ENCODE measurements around the gene PIP4K2A.
"Not testable (repeated sequence)": the region's sequence is repeated elsewhere in the genome, so short reads cannot be mapped to it uniquely, and the experiment has no call there.

PIP4K2A gene

GRCh38 chr10:22718659-22719058 is 4.3 kb upstream of the PIP4K2A start:
- DNase-seq, result not testable (repeated sequence)

GRCh38 chr10:22717728-22718127 is 3.4 kb upstream of the PIP4K2A start:
- DNase-seq, result no peak

GRCh38 chr10:22716943-22717342 is 2.6 kb upstream of the PIP4K2A start:
- no peak for DNase-seq

- DNase-seq, result no peak
Observed at GRCh38 chr10:22715290-22715625, 880 bp upstream of the PIP4K2A start.

GRCh38 chr10:22713853-22714478 is 412 bp downstream of the PIP4K2A start:
- peak; percentile 3 for DNase-seq

GRCh38 chr10:22712956-22713852 is 1.2 kb downstream of the PIP4K2A start:
- no peak for DNase-seq

GRCh38 chr10:22712211-22712955 is 2.0 kb downstream of the PIP4K2A start:
- no peak for DNase-seq

GRCh38 chr10:22711373-22711772 is 3.0 kb downstream of the PIP4K2A start:
- DNase-seq, result no peak

- DNase-seq, result no peak
Observed at GRCh38 chr10:22710139-22710745, 4.1 kb downstream of the PIP4K2A start.

GRCh38 chr10:22708772-22709171 is 5.6 kb downstream of the PIP4K2A start:
- no peak for DNase-seq

GRCh38 chr10:22705527-22705926 is 8.9 kb downstream of the PIP4K2A start:
- DNase-seq, result no peak

GRCh38 chr10:22704942-22705341 is 9.4 kb downstream of the PIP4K2A start:
- no peak for DNase-seq

GRCh38 chr10:22704471-22704911 is 9.9 kb downstream of the PIP4K2A start:
- no peak for DNase-seq

- DNase-seq, result no peak
Observed at GRCh38 chr10:22702348-22702747, 12.0 kb downstream of the PIP4K2A start.

- no peak for DNase-seq
Observed at GRCh38 chr10:22701132-22701826, 13.1 kb downstream of the PIP4K2A start.

GRCh38 chr10:22700489-22700888 is 13.9 kb downstream of the PIP4K2A start:
- no peak for DNase-seq

- DNase-seq, result no peak
Observed at GRCh38 chr10:22699976-22700375, 14.4 kb downstream of the PIP4K2A start.

- no peak for DNase-seq
Observed at GRCh38 chr10:22698941-22699440, 15.4 kb downstream of the PIP4K2A start.

- no peak for DNase-seq
Observed at GRCh38 chr10:22697800-22698199, 16.6 kb downstream of the PIP4K2A start.

GRCh38 chr10:22697101-22697500 is 17.3 kb downstream of the PIP4K2A start:
- no peak for DNase-seq

- no peak for DNase-seq
Observed at GRCh38 chr10:22693860-22694259, 20.5 kb downstream of the PIP4K2A start.

GRCh38 chr10:22693371-22693784 is 21.0 kb downstream of the PIP4K2A start:
- DNase-seq, result no peak

Data from NCI-H526 treated with DMSO at 0.1 percent for 48 hours (cell line).